NCI-H187 (cell line): ENCODE results near the gene PTEN.
"Not testable (repeated sequence)": the region's sequence is repeated elsewhere in the genome, so short reads cannot be mapped to it uniquely, and the experiment has no call there.

Experiments used
- DNase-seq, 2 experiments: peaks; one replicate each; lab custom pipeline; 2025; lab: John Stamatoyannopoulos, UW

PTEN gene

DNA sequence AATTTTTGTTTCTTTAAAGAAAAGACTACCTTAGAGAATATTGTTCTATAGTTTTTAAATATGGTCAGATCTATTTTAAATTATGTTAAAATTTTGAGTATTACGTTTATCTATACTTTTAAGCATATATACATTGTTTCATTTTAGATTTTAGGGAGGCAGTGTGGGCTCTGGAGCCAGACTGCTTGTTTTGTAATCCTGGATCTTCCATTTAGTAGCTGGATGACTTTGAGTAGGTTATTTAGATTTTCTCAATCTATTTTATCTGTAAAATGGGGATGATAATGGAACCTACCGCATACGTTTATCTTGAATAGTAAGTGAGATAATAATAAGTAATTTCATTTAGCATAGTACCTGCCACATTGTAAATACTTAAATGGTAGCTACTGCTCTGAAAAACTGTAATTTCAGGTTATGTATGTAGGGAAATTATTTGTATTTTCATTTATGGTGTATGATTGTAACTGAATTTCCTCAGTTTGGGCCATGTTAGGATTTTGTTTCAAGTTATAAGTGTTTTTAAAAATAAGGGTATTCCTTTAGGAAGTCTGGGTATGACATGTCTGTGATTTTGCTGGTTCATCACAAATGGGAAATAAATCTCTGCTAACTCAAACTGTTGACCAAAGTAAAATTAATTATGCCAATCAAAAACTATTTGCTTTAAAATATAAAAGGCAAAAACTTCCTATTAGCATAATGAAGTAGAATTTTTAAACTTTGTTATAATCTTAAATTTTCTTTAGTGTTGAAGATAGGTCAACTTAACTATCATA lies 6.5 kb downstream of the PTEN start:
- DNase-seq, result no peak

DNA sequence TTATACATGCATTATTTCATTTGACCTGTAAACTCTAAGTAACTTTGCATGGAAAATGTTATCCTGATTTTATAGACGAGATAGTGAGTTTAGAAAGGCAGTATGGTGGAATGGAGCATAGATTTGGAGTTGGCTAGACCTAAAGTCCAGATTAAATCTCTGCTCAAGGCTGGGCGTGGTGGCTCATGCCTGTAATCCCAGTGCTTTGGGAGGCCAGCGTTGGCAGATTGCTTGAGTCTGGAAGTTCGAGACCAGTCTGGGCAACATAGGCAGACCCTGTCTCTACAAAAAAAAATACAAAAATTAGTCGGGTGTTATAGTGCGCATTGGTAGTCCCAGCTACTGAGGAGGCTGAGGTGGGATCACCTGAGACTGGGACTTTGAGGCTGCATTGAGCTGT lies 9.4 kb downstream of the PTEN start:
- DNase-seq, result no peak

GRCh38 chr10:87873656-87874055 lies 10.2 kb downstream of the PTEN start:
- no peak for DNase-seq

DNA sequence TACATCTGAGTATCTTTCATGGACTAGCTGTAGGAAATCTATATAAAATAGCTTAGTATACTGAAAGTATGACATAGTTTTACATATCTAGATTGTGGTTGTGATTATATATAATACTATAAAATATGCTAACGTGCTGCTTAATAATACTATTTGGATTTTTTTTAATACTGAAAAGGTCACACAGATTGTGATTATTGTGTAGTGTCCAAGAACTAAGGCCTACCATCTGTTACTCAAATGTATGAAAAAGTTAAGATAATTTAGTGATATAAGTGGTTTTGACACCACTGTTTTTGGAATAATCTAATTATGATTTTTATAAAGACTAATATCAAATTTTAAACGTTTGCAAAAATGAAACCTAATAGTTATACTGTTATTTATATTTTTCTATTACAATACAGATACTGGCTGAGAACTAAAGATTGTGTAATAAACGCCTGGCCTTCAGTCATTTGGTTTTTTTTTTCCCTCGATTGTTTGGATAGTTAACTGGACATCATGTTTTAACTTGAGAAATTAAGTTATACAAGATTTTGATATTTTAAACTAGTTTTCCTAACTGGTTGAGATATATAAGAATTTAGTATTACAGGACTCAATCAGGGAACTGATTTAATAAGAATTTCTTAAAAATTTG lies 12.6 kb downstream of the PTEN start:
- DNase-seq, result no peak

- DNase-seq, result no peak
These were observed 15.4 kb downstream of the PTEN start for GRCh38 chr10:87878664-87879459.

GRCh38 chr10:87880336-87880735 lies 16.9 kb downstream of the PTEN start:
- no peak for DNase-seq

- DNase-seq, result not testable (repeated sequence)
These were observed 18.1 kb downstream of the PTEN start for GRCh38 chr10:87881373-87882059.

- no peak for DNase-seq
These were observed 19.3 kb downstream of the PTEN start for GRCh38 chr10:87882555-87883294.

DNA sequence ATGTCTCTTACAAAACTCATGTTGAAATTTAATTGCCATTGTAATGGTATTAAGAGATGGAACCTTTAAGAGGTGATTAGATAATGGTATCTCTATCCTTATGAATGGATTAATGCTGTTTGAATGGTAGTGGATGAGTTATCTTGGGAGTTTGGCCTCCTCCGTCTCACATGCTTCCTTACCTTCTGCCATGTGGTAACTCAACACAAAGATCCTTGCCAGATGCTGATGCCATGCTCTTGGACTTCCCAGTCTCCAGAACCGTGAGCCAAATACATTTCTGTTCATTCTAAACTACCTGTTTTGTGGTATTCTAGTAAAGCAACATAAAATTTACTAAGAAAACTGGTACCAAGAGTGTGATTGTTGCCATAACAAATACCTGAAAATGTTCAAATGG lies 23.2 kb downstream of the PTEN start:
- DNase-seq, result no peak

DNA sequence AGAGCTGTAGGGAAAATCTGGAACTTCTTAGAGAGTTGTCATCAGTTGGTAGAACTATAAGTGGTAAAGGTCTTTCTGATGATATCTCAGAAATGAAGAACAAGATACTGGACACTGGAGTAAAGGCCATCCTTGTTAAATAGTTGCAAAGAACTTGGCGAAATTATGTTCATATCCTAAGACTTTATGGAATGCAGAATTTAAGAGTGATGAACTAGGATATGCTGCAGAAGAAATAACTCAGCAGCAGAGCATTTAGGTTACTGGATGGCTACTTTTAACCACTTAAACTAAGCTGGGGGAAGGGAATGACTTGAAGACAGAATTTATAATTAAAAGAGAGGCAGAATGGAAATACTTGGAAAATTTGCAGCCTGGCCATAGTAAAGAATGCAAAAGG lies 23.7 kb downstream of the PTEN start:
- DNase-seq, result no peak

DNA sequence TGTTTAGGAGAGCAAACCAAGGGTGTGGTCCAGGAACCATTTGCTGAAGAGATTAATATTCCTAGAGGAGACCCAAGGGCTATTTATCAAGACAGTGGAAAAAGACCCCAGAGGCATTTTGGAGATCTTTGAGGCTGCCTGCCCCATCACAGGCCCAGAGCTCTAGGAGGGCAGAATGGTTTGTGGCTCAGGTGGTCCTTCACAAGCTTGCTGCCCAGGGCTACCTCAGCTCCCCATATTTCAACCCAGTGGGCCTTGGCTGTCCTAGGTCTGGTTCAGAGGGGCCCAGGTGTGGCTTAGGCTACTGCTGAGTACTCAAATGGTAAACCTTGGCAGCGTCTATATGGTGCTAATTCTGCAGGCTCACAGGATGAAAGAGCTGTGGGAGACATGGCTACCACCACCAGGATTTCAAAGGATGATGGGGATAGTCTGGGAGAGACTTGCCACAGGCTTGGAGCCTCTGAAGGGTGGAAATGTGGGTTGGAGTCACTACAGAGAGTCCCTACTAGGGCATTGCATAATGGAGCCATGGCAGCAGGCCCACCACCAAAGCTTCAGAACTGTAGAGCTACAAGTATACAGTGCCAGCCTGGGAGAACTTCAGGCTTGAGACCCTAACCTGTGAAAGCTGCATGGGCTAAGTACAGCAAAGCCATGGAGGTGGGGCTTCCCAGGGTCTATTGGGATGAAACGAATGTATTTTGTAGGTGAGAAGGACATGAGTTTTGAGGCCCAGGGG lies 24.3 kb downstream of the PTEN start:
- no peak for DNase-seq

GRCh38 chr10:87895430-87895829 lies 32.0 kb downstream of the PTEN start:
- no peak for DNase-seq

DNA sequence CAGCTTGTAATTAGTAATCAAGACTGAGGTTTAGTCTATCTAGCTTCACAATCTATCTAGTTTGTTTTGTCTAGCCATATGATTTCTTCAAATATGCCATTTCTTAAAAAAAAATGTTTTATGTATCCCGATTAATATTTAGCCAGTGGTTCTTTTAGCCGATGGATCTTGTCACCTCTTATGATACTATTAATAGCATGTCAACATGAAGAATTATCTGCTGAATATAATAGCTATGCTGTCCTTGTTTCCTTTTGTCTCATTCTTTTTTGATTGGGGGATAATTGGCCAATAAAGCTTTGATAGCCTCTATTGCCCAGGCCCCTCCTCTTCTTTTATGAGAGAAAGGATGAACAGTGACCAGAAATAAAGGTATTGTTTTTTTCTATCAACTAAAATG lies 32.8 kb downstream of the PTEN start:
- DNase-seq, result no peak

DNA sequence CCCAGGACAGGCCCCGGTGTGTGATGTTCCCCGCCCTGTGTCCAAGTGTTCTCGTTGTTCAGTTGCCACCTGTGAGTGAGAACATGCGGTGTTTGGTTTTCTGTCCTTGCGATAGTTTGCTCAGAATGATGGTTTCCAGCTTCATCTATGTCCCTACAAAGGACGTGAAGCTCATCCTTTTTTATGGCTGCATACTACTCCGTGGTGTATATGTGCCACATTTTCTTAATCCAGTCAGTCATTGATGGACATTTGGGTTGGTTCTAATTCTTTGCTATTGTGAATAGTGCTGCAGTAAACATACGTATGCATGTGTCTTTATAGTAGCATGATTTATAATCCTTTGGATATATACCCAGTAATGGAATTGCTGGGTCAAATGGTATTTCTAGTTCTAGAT lies 34.5 kb downstream of the PTEN start:
- not testable (repeated sequence) for DNase-seq

- DNase-seq, result not testable (repeated sequence)
These were observed 40.0 kb downstream of the PTEN start for GRCh38 chr10:87903396-87903795.

DNA sequence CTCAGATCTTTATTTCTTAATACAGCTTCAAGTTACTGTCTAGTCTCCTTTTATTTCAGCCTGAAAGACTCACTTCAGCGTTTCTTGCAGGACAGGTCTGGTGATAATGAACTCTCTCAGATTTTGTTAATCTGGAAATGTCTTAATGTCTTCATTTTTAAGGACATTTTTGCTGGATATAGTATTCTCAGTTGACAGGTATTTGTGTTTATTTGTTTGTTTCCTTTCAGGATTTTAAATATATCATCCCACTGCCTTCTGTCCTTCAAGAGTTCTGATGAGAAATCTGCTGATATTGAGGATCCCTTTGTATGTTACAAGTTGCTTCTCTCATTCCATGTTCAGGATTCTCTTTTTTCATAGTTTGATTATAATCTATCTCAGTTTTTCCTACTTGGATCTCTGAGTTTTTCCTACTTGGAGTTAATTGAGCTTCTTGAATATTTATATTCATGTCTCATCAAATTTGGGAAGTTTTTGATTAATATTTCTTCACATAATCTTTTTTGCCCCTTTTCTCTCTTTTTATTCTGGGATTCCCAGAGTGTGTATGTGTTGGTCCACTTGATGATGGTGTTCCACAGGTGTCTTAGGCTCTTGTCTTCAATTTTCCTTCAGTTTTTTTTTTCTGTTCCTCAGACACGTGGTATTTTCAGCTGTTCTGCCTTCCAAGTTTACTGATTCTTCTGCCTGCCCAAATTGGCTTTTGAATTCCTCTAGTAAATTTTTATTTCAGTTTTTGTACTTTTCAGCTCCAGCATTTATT lies 49.9 kb downstream of the PTEN start:
- DNase-seq, result no peak

DNA sequence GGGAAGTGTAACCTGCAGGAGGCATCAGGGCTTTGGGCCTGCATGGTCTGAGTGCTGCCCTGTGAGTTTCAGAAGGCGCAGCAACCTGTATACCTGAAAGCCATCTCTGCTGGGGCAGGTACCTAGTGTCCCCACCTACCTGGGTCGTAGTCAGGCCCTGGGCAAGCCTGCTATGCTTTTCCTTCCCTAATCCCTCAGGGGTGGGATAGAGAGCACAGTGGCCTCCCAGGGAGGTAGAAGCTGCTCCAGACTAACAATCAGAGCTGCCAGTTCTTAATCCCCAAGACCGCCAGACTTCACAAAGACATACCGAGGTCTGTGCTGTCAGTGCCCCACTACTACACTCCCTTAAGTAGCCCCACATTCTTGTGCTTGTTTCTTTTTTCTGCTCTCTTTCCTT lies 52.0 kb downstream of the PTEN start:
- DNase-seq, result no peak

GRCh38 chr10:87915989-87916388 lies 52.6 kb downstream of the PTEN start:
- DNase-seq, result no peak

GRCh38 chr10:87916515-87916914 lies 53.1 kb downstream of the PTEN start:
- no peak for DNase-seq

- no peak for DNase-seq
These were observed 54.9 kb downstream of the PTEN start for GRCh38 chr10:87918254-87918859.
